HG03196 (cell line): ENCODE measurements around the gene RASAL3.
"Not testable (repeated sequence)": the region's sequence is repeated elsewhere in the genome, so short reads cannot be mapped to it uniquely, and the experiment has no call there.

Experiments used
- ATAC-seq: cut with Tn5 transposase; IDR thresholded peaks from one replicate; pipeline ENCODE4 v1.9.1; 2021; ENCODE audit not compliant: unreplicated experiment

RASAL3 gene

GRCh38 chr19:15421721-15422260 is 42.6 kb downstream of the RASAL3 start:
- no peak for ATAC-seq

GRCh38 chr19:15421136-15421695 is 43.1 kb downstream of the RASAL3 start:
- no peak for ATAC-seq

DNA sequence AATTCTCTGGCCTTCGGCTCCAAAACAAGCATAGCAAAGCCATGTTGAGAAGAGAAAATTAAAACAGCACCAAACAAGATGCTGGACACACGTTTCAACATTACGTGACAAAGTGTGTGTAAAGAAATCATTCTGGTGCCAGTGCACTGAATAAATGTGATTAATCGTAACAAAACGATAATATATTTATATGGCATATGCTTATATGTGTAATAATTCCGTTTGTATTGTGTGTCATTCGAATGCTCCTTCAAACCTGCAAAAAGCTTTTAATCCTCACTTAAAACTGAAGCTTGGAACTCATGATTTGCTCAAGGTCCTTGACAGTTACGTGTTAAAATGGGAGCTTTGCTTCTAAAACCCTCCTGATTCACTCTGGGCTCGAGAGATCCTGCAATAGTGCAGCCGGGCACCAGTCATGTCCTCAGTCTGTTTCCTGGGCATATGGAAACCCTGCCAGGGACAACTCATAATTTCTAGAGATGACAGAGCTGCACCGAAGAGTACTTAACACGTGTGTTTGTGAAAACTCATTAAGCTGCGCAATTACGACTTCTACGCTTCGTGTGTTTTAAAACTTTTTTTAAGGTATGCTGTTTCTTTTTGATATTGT is 44.8 kb downstream of the RASAL3 start:
- ATAC-seq: no peak

- ATAC-seq: peak; percentile 85
These were observed 45.5 kb downstream of the RASAL3 start, which contains the start of gene AKAP8L for GRCh38 chr19:15418579-15419412. Gene AKAP8L (minus strand): TSS chr19:15418988. CDS start chr19:15418923, 65 bp downstream.

GRCh38 chr19:15418231-15418578 is 46.1 kb downstream of the RASAL3 start:
- ATAC-seq: no peak

GRCh38 chr19:15417699-15418098 is 46.6 kb downstream of the RASAL3 start:
- no peak for ATAC-seq

GRCh38 chr19:15412832-15413231 is 51.5 kb downstream of the RASAL3 start:
- no peak for ATAC-seq

DNA sequence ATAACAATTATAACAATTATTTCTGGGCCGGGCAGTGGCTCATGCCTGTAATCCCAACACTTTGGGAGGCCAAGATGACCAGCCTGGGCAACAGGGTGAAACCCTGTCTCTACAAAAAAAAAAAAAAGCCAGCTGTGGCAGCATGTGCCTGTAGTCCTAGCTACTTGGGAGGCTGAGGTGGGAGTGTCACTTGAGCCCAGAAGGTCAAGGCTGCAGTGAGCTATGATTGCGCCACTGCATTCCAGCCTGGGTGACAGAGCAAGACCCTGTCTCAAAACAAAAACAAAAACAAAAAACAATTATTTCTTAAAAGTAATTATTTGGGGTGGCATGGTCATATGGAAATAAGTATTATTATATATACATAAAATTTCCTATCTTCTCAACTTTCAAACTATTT is 53.0 kb downstream of the RASAL3 start:
- ATAC-seq: not testable (repeated sequence)

DNA sequence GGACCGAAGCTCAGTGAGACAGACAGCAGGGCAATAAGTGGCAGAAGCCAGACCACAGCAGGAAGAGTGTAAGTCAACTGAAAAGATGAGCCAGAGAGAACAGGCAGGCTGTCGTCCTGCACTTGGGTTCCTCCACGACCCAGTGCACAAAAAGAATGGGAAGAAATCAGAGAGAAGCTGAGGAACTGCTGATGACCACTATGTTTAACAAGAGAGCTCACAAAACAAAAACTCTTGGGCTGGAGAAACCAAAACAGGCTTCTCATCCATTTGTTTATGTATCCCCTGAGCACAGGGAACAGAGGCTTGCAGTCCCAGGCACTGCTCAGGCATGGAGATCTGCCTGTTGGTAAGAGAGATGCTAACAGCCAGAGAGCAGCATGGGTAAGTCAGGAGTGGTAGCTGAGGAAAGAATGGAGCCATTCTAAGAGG is 59.5 kb downstream of the RASAL3 start:
- no peak for ATAC-seq

- no peak for ATAC-seq
These were observed 60.1 kb downstream of the RASAL3 start for GRCh38 chr19:15404097-15404779.

DNA sequence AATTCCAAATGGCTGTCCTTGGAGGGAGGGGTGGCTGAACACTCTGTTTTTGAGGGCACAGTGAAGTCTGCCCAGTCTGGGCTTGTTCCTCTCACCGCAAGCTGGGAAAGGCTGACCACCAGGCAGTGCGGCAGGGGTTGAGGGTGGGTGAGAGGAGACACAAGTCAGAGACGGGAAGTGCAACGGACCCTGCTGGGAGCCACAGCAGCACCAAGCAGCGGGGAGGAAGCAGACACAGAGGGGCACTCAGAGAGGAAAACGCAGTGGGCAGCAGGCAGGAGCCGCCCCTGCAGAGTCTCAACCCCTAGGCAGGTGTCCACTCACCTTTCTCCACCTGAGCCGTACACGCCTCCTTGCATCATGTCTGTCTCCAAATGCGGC is 61.2 kb downstream of the RASAL3 start:
- no peak for ATAC-seq

- no peak for ATAC-seq
These were observed 61.8 kb downstream of the RASAL3 start for GRCh38 chr19:15402411-15403150.
